ENCODE measurements around the gene C5AR1. TPM values are rescaled to one million over a fixed set of nuclear protein-coding genes. Genes with fewer than 3 reads are reported as not detected.

The C5AR1 gene
- total RNA-seq, result 0.16 and 0.17 TPM in 2 replicates

GRCh38 chr19:47309608-47310007 lies at the start of gene C5AR1:
Gene C5AR1 (plus strand): TSS chr19:47309861. CDS start chr19:47309896, 35 bp downstream.

GRCh38 chr19:47274071-47274890 lies 35.4 kb upstream of the C5AR1 start, which contains the start of gene INAFM1:
Gene INAFM1 (plus strand): TSS chr19:47274885. CDS start chr19:47274920, 35 bp downstream.

GRCh38 chr19:47331931-47332547 lies 22.4 kb downstream of the C5AR1 start, which contains the start of gene C5AR2:
Gene C5AR2 (plus strand): TSS chr19:47332175. CDS start chr19:47340800, 8,625 bp downstream.

GRCh38 chr19:47348819-47349795 lies 39.4 kb downstream of the C5AR1 start, which contains the start of gene DHX34:
Gene DHX34 (plus strand): TSS chr19:47349315. CDS start chr19:47353031, 3,716 bp downstream.

Other genes starting within 250 kb of the C5AR1 start
- gene ZC3H4, start 196.1 kb upstream of the C5AR1 start, total RNA-seq, result 8.4 and 9.6 TPM in 2 replicates
- 100 and 120 TPM in 2 replicates for gene SAE1, start 179.0 kb upstream of the C5AR1 start, total RNA-seq
- gene BBC3, start 78.7 kb upstream of the C5AR1 start, total RNA-seq, result 17.5 and 18.4 TPM in 2 replicates
- 6.0 and 6.4 TPM in 2 replicates for gene CCDC9, start 53.3 kb upstream of the C5AR1 start, total RNA-seq
- 1.8 and 1.9 TPM in 2 replicates for gene INAFM1, start 35.0 kb upstream of the C5AR1 start, total RNA-seq
- gene C5AR2, start 22.3 kb downstream of the C5AR1 start, total RNA-seq, result 0.16 TPM in 1 of 2 replicates, not detected in the other
- 6.6 and 6.8 TPM in 2 replicates for gene DHX34, start 39.5 kb downstream of the C5AR1 start, total RNA-seq
- gene MEIS3, start 109.7 kb downstream of the C5AR1 start, total RNA-seq, result 21.4 and 47.4 TPM in 2 replicates
- gene SLC8A2, start 162.0 kb downstream of the C5AR1 start, total RNA-seq, result not detected in 2 replicates
- 4.7 and 5.4 TPM in 2 replicates for gene KPTN, start 174.4 kb downstream of the C5AR1 start, total RNA-seq
- gene NAPA, start 205.2 kb downstream of the C5AR1 start, total RNA-seq, result 35.4 and 58.6 TPM in 2 replicates

Measured in bronchial smooth muscle cell (primary cell).